Measurements from ENCODE around the gene RBM24.

DNA sequence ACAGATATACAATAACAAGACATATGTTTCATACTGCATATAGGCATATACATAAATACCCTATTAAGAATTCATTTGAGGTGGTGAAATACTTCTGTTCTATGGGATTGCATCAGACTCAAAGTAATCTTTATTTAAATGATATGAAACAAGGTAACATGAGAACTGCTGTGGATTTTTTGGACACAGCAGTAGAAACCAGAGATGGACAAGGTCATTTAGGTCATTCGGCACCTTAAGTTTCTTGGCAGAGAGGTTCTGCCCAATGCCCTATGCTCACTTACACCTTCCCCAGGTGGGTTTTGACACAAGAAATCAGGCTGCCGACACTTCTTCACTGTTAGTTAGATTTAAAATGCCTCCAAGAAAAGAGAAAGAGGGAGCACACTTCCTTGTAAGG, 43.9 kb upstream of the RBM24 start:
- TF ChIP-seq, protein P1, sequence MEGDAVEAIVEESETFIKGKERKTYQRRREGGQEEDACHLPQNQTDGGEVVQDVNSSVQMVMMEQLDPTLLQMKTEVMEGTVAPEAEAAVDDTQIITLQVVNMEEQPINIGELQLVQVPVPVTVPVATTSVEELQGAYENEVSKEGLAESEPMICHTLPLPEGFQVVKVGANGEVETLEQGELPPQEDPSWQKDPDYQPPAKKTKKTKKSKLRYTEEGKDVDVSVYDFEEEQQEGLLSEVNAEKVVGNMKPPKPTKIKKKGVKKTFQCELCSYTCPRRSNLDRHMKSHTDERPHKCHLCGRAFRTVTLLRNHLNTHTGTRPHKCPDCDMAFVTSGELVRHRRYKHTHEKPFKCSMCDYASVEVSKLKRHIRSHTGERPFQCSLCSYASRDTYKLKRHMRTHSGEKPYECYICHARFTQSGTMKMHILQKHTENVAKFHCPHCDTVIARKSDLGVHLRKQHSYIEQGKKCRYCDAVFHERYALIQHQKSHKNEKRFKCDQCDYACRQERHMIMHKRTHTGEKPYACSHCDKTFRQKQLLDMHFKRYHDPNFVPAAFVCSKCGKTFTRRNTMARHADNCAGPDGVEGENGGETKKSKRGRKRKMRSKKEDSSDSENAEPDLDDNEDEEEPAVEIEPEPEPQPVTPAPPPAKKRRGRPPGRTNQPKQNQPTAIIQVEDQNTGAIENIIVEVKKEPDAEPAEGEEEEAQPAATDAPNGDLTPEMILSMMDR (conservative IDR thresholded peaks at IDR 0.05; ENCODE audit: low read depth, low read length) = no peak
- TF ChIP-seq BHLHE40 (IDR thresholded peaks at IDR 0.05; ENCODE audit: low read depth, low read length) (no peak), POLR2A (IDR thresholded peaks at IDR 0.05; ENCODE audit: low read depth, low read length) (no peak), MXI1 (IDR thresholded peaks at IDR 0.05; ENCODE audit: borderline replicate concordance, low read depth, low read length) (no peak), RFX5 (IDR thresholded peaks at IDR 0.05; ENCODE audit: low read depth, low read length) (no peak), RAD21 (IDR thresholded peaks at IDR 0.05; ENCODE audit: low read length) (no peak), FOS (IDR thresholded peaks at IDR 0.05; ENCODE audit: low read depth, low read length) (no peak), NFE2L2 (IDR thresholded peaks at IDR 0.05; ENCODE audit: low read depth, low read length) (no peak), RCOR1 (IDR thresholded peaks at IDR 0.05; ENCODE audit: insufficient replicate concordance, low read length) (no peak)
- TF ChIP-seq, protein P2, sequence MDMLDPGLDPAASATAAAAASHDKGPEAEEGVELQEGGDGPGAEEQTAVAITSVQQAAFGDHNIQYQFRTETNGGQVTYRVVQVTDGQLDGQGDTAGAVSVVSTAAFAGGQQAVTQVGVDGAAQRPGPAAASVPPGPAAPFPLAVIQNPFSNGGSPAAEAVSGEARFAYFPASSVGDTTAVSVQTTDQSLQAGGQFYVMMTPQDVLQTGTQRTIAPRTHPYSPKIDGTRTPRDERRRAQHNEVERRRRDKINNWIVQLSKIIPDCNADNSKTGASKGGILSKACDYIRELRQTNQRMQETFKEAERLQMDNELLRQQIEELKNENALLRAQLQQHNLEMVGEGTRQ (IDR thresholded peaks at IDR 0.05; ENCODE audit: low read depth, low read length) = no peak
- TF ChIP-seq, protein P3, sequence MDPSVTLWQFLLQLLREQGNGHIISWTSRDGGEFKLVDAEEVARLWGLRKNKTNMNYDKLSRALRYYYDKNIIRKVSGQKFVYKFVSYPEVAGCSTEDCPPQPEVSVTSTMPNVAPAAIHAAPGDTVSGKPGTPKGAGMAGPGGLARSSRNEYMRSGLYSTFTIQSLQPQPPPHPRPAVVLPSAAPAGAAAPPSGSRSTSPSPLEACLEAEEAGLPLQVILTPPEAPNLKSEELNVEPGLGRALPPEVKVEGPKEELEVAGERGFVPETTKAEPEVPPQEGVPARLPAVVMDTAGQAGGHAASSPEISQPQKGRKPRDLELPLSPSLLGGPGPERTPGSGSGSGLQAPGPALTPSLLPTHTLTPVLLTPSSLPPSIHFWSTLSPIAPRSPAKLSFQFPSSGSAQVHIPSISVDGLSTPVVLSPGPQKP (IDR thresholded peaks at IDR 0.05; ENCODE audit: borderline replicate concordance, low read depth, low read length) = no peak
